Endothelial cell of umbilical vein (primary cell): ENCODE measurements around the gene OPRM1.

ENCODE experiments used
- CTCF ChIP-seq, 2 donors: IDR thresholded peaks; 1 replicate in 1 of 2; 2 replicates in 1 of 2; pipeline ENCODE4 v1.5.1; 2011; ENCODE audit warnings: low read length in 2 of 2, mild to moderate bottlenecking in 2 of 2, moderate library complexity in 2 of 2, control low read depth in 1 of 2, inconsistent platforms in 1 of 2, low read depth in 1 of 2; ENCODE audit not compliant: insufficient read depth in 1 of 2; ENCODE audit errors: extremely low read depth in 1 of 2
- EZH2 ChIP-seq: IDR thresholded peaks from 2 replicates; pipeline ENCODE4 v1.6.1; 2012; ENCODE audit warnings: borderline replicate concordance, low read depth, mild to moderate bottlenecking, moderate library complexity, low read length, inconsistent platforms; ENCODE audit not compliant: severe bottlenecking

- no peak for TF ChIP-seq EZH2
- no peak for TF ChIP-seq CTCF (IDR thresholded peaks at IDR 0.05; ENCODE audit: extremely low read depth in 1 of 2, insufficient read depth in 1 of 2, low read depth in 1 of 2, low read length in 2 of 2)
Observed at GRCh38 chr6:154228521-154228905, 189.5 kb downstream of the OPRM1 start.
